ENCODE measurements around the gene GPC6.

GPC6 gene

GRCh38 chr13:94153586-94153985 lies 927.0 kb downstream of the GPC6 start:
- H3K4me3 ChIP-seq (ENCODE audit: low read length) = no peak overlapping the region
- WGBS (ENCODE audit: insufficient coverage, insufficient read length) = no CpG with 5 or more reads among the region's 2 CpGs
- no peaks in the 10 kb centered on the region for H3K36me3 ChIP-seq (ENCODE audit: control insufficient read depth, insufficient read depth, low read length)
- DNase-seq (ENCODE audit: low read depth, low spot score) = no peak
- H3K4me1 ChIP-seq (ENCODE audit: control insufficient read depth, insufficient read depth, low read length) = no peaks in the 10 kb centered on the region
- no peaks in the 10 kb centered on the region for H3K9me3 ChIP-seq (ENCODE audit: control insufficient read depth, insufficient read depth, low read length)
- H3K27ac ChIP-seq (ENCODE audit: low read length) = no peak overlapping the region
- no peaks in the 10 kb centered on the region; the same call in 1 of the 2 replicates for H3K27me3 ChIP-seq (ENCODE audit: control insufficient read depth, insufficient read depth, low read length)

DNA sequence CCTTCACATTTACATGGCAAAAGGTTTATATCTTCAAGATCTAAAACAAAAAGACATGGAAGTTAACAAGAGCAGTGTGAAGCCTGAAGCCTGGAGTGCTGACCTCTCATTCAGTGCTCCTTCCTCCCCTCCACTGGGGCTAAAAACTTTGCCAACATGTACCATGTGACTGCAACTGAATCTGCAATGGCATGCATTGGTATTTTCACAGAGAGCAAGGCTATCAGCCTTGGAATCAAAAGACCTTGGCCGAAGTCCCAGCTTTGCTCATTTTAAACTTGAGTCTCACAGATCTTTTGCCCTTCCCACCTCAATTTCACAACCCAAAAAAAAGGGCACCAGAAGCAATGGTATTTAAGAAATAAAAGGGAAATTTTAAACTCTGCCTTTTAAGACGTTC lies 927.8 kb downstream of the GPC6 start:
- H3K36me3 ChIP-seq (ENCODE audit: control insufficient read depth, insufficient read depth, low read length) = no peaks in the 10 kb centered on the region
- no peak overlapping the region for H3K4me3 ChIP-seq (ENCODE audit: low read length)
- no peaks in the 10 kb centered on the region for H3K9me3 ChIP-seq (ENCODE audit: control insufficient read depth, insufficient read depth, low read length)
- no peaks in the 10 kb centered on the region for H3K4me1 ChIP-seq (ENCODE audit: control insufficient read depth, insufficient read depth, low read length)
- no peak for DNase-seq (ENCODE audit: low read depth, low spot score)
- H3K27ac ChIP-seq (ENCODE audit: low read length) = no peak overlapping the region
- WGBS (ENCODE audit: insufficient coverage, insufficient read length) = no CpG with 5 or more reads among the region's 2 CpGs
- H3K27me3 ChIP-seq (ENCODE audit: control insufficient read depth, insufficient read depth, low read length) = no peaks in the 10 kb centered on the region; the same call in 1 of the 2 replicates

DNA sequence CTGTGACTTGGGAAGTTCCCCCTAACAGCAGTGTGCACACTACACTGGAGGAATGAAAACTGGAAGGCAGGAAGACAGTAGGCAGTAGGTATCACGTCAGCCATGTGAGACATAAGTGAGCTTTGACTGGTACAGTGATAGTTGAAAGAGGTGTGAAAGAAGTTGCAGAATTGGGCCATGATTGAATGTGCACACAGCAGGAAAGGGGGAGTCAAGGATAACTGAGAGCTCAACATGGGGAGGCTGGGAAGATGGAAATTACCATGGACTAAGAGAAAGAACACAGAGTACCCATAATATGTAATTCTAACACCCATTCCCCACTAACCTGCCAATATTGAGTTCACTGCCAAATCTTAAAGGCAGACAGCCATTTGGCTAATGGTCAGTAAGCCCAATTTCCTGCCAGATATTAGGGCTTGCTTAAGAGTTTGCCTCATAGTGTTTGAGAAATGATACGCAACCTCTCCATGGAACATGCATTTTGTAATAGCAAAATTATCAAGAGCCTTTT lies 931.2 kb downstream of the GPC6 start:
- H3K9me3 ChIP-seq (ENCODE audit: control insufficient read depth, insufficient read depth, low read length) = no peaks in the 10 kb centered on the region
- DNase-seq (ENCODE audit: low read depth, low spot score) = no peak
- H3K36me3 ChIP-seq (ENCODE audit: control insufficient read depth, insufficient read depth, low read length) = no peaks in the 10 kb centered on the region
- no peak overlapping the region for H3K4me3 ChIP-seq (ENCODE audit: low read length)
- H3K27me3 ChIP-seq (ENCODE audit: control insufficient read depth, insufficient read depth, low read length) = no peaks in the 10 kb centered on the region
- H3K4me1 ChIP-seq (ENCODE audit: control insufficient read depth, insufficient read depth, low read length) = no peaks in the 10 kb centered on the region
- H3K27ac ChIP-seq (ENCODE audit: low read length) = no peak overlapping the region
- no CpG with 5 or more reads among the region's 2 CpGs for WGBS (ENCODE audit: insufficient coverage, insufficient read length)

DNA sequence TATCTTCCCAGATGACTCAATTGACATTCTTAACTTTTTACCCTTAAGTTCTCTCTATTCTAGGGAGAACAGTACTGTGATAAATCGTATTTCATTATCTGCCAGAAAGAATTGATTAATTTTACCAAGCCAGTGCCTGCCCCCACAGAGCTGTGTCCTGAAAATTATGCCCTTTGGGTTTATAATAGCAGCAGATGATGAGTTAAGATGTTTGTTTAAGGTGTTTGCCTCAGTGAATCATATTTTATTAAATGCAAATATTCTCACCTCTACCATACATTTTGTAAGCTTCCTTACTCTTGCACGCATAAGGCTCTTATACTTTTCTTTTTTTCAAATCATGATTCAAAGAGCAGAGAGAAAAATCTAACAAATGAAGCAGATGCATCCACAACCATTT lies 934.3 kb downstream of the GPC6 start:
- Histone ChIP-seq H3K27ac (ENCODE audit: low read length) (no peak overlapping the region), H3K27me3 (ENCODE audit: control insufficient read depth, insufficient read depth, low read length) (no peaks in the 10 kb centered on the region), H3K36me3 (ENCODE audit: control insufficient read depth, insufficient read depth, low read length) (no peaks in the 10 kb centered on the region), H3K4me3 (ENCODE audit: low read length) (no peak overlapping the region), H3K4me1 (ENCODE audit: control insufficient read depth, insufficient read depth, low read length) (no peaks in the 10 kb centered on the region), H3K9me3 (ENCODE audit: control insufficient read depth, insufficient read depth, low read length) (no peaks in the 10 kb centered on the region)
- no CpG with 5 or more reads among the region's 2 CpGs for WGBS (ENCODE audit: insufficient coverage, insufficient read length)
- DNase-seq (ENCODE audit: low read depth, low spot score) = no peak

GRCh38 chr13:94162289-94162688 lies 935.7 kb downstream of the GPC6 start:
- no peaks in the 10 kb centered on the region for H3K27me3 ChIP-seq (ENCODE audit: control insufficient read depth, insufficient read depth, low read length)
- H3K4me3 ChIP-seq (ENCODE audit: low read length) = no peak overlapping the region
- H3K4me1 ChIP-seq (ENCODE audit: control insufficient read depth, insufficient read depth, low read length) = no peaks in the 10 kb centered on the region
- DNase-seq (ENCODE audit: low read depth, low spot score) = no peak
- H3K9me3 ChIP-seq (ENCODE audit: control insufficient read depth, insufficient read depth, low read length) = no peaks in the 10 kb centered on the region
- no CpG with 5 or more reads among the region's 2 CpGs for WGBS (ENCODE audit: insufficient coverage, insufficient read length)
- H3K27ac ChIP-seq (ENCODE audit: low read length) = no peak overlapping the region
- no peaks in the 10 kb centered on the region for H3K36me3 ChIP-seq (ENCODE audit: control insufficient read depth, insufficient read depth, low read length)

DNA sequence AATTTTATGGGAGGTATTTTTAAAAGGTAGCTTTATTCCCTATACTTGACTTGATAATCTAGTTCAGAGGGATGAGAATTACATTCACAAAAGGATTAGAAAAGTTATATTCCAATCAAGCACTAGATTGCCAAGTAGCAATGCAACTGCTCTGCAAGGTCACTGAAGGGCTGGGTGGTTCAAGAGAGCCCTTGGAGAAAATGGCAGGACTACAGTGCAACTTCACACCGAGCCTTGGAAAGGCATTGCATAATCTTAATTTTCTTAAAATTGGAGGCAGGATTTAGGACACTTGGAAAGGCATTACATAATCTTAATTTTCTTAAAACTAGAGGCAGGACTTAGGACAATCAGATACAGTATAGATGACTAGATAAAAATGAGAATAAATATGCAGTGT lies 936.9 kb downstream of the GPC6 start:
- DNase-seq (ENCODE audit: low read depth, low spot score) = no peak
- Histone ChIP-seq H3K4me1 (ENCODE audit: control insufficient read depth, insufficient read depth, low read length) (no peaks in the 10 kb centered on the region), H3K36me3 (ENCODE audit: control insufficient read depth, insufficient read depth, low read length) (no peaks in the 10 kb centered on the region), H3K9me3 (ENCODE audit: control insufficient read depth, insufficient read depth, low read length) (no peaks in the 10 kb centered on the region), H3K27ac (ENCODE audit: low read length) (no peak overlapping the region), H3K4me3 (ENCODE audit: low read length) (no peak overlapping the region), H3K27me3 (ENCODE audit: control insufficient read depth, insufficient read depth, low read length) (no peaks in the 10 kb centered on the region)
- no CpG with 5 or more reads among the region's 1 CpG for WGBS (ENCODE audit: insufficient coverage, insufficient read length)

- no peaks in the 10 kb centered on the region for H3K36me3 ChIP-seq (ENCODE audit: control insufficient read depth, insufficient read depth, low read length)
- no peaks in the 10 kb centered on the region for H3K9me3 ChIP-seq (ENCODE audit: control insufficient read depth, insufficient read depth, low read length)
- no peaks in the 10 kb centered on the region for H3K27me3 ChIP-seq (ENCODE audit: control insufficient read depth, insufficient read depth, low read length)
- peaks cover 4% of the 10 kb centered on the region; the same call in 1 of the 2 replicates for H3K4me1 ChIP-seq (ENCODE audit: control insufficient read depth, insufficient read depth, low read length)
- H3K4me3 ChIP-seq (ENCODE audit: low read length) = no peak overlapping the region
- no peak for DNase-seq (ENCODE audit: low read depth, low spot score)
- WGBS (ENCODE audit: insufficient coverage, insufficient read length) = no CpG with 5 or more reads among the region's 9 CpGs
- H3K27ac ChIP-seq (ENCODE audit: low read length) = no peak overlapping the region
Observed at GRCh38 chr13:94168783-94169453, 942.3 kb downstream of the GPC6 start.

DNA sequence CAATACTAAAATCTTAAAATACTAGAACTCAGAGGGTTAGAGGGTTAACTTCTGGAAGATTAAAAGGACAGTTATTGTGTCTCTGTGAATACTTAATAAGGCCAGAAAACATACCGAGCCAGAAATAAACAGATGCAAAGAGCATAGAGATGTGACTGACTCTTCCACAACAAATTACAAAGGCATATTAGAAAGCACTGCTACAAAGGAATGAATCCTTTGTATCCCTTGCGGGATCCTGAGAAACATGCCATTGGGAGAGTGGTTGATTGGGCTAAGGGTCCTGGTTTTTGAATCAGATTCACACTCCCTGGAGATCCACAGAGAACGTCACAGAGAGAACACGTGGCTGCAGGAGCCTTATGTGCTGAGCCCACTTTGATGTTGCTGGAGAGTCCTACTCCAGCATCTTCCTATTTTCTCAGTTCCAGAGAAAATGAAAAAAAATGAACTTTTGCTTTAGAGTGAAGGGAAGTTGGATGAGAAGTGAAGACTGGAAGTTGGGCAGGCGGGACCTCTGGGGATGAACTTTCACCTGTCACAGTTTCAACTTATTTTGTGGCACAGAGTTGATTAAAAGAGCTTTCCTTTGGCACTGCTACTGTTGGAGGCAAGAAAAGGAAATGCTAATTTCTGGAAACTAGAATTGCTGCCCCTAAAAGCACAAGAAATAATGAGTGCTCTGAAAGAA lies 943.0 kb downstream of the GPC6 start:
- Histone ChIP-seq H3K9me3 (ENCODE audit: control insufficient read depth, insufficient read depth, low read length) (no peaks in the 10 kb centered on the region), H3K4me3 (ENCODE audit: low read length) (no peak overlapping the region), H3K27ac (ENCODE audit: low read length) (no peak overlapping the region), H3K27me3 (ENCODE audit: control insufficient read depth, insufficient read depth, low read length) (no peaks in the 10 kb centered on the region), H3K4me1 (ENCODE audit: control insufficient read depth, insufficient read depth, low read length) (peaks cover 4% of the 10 kb centered on the region; the same call in 1 of the 2 replicates), H3K36me3 (ENCODE audit: control insufficient read depth, insufficient read depth, low read length) (no peaks in the 10 kb centered on the region)
- WGBS (ENCODE audit: insufficient coverage, insufficient read length) = no CpG with 5 or more reads among the region's 5 CpGs
- no peak for DNase-seq (ENCODE audit: low read depth, low spot score)

GRCh38 chr13:94170145-94170571 lies 943.6 kb downstream of the GPC6 start:
- H3K27me3 ChIP-seq (ENCODE audit: control insufficient read depth, insufficient read depth, low read length) = no peaks in the 10 kb centered on the region
- H3K9me3 ChIP-seq (ENCODE audit: control insufficient read depth, insufficient read depth, low read length) = no peaks in the 10 kb centered on the region
- no peak overlapping the region for H3K27ac ChIP-seq (ENCODE audit: low read length)
- no CpG with 5 or more reads among the region's 4 CpGs for WGBS (ENCODE audit: insufficient coverage, insufficient read length)
- DNase-seq (ENCODE audit: low read depth, low spot score) = no peak
- H3K4me1 ChIP-seq (ENCODE audit: control insufficient read depth, insufficient read depth, low read length) = peaks cover 4% of the 10 kb centered on the region; the same call in 1 of the 2 replicates
- no peak overlapping the region for H3K4me3 ChIP-seq (ENCODE audit: low read length)
- no peaks in the 10 kb centered on the region for H3K36me3 ChIP-seq (ENCODE audit: control insufficient read depth, insufficient read depth, low read length)

GRCh38 chr13:94172416-94172815 lies 945.8 kb downstream of the GPC6 start:
- no peak for DNase-seq (ENCODE audit: low read depth, low spot score)
- Histone ChIP-seq H3K4me3 (ENCODE audit: low read length) (no peak overlapping the region), H3K27me3 (ENCODE audit: control insufficient read depth, insufficient read depth, low read length) (no peaks in the 10 kb centered on the region), H3K9me3 (ENCODE audit: control insufficient read depth, insufficient read depth, low read length) (no peaks in the 10 kb centered on the region), H3K4me1 (ENCODE audit: control insufficient read depth, insufficient read depth, low read length) (peaks cover 4% of the 10 kb centered on the region; the same call in 1 of the 2 replicates), H3K36me3 (ENCODE audit: control insufficient read depth, insufficient read depth, low read length) (no peaks in the 10 kb centered on the region), H3K27ac (ENCODE audit: low read length) (no peak overlapping the region)
- WGBS (ENCODE audit: insufficient coverage, insufficient read length) = no CpG with 5 or more reads among the region's 2 CpGs

All from iPS DF 6.9 (cell line).